Neural progenitor cell (in vitro differentiated cells): ENCODE measurements around the gene LAMA2. TPM values are rescaled to one million over a fixed set of nuclear protein-coding genes. Genes with fewer than 3 reads are reported as not detected.

Experiments used
- DNase-seq: peaks from one replicate; pipeline ENCODE4 v3.0.0-alpha.2; 2016; ENCODE audit warnings: low spot score
- H2AFZ ChIP-seq: fragments of 200-600 bp; sonication (generic); replicated peaks from 2 replicates; pipeline ENCODE4 v1.6.1; 2016; ENCODE audit warnings: antibody characterized with exemption
- H3F3A ChIP-seq: fragments of 200-600 bp; sonication (generic); 2 replicates; pipeline ENCODE4 v1.6.1; 2016; ENCODE audit warnings: antibody characterized with exemption, low read depth
- H3K27ac ChIP-seq: fragments of 200-600 bp; sonication (generic); 2 replicates; pipeline ENCODE4 v1.5.1; 2016; ENCODE audit warnings: mild to moderate bottlenecking
- H3K27me3 ChIP-seq: fragments of 200-600 bp; sonication (generic); 2 replicates; pipeline ENCODE4 v1.6.1; 2016; ENCODE audit warnings: mild to moderate bottlenecking, moderate library complexity
- H3K36me3 ChIP-seq: fragments of 200-600 bp; sonication (generic); 2 replicates; pipeline ENCODE4 v1.5.1; 2016
- H3K4me1 ChIP-seq: fragments of 200-600 bp; sonication (generic); 2 replicates; pipeline ENCODE4 v1.6.1; 2016; ENCODE audit warnings: mixed run types
- H3K4me2 ChIP-seq: fragments of 200-600 bp; sonication (generic); 2 replicates; pipeline ENCODE4 v1.6.1; 2016
- H3K4me3 ChIP-seq: fragments of 200-600 bp; sonication (generic); 2 replicates; pipeline ENCODE4 v1.5.1; 2016
- H3K79me2 ChIP-seq: fragments of 200-600 bp; sonication (generic); 2 replicates; pipeline ENCODE4 v1.6.1; 2016; ENCODE audit warnings: low read depth
- H3K9ac ChIP-seq: fragments of 200-600 bp; sonication (generic); 2 replicates; pipeline ENCODE4 v1.6.1; 2016
- H3K9me3 ChIP-seq: fragments of 200-600 bp; sonication (generic); 2 replicates; pipeline ENCODE4 v1.5.1; 2016; ENCODE audit warnings: low read depth
- H4K20me1 ChIP-seq: fragments of 200-600 bp; sonication (generic); 2 replicates; pipeline ENCODE4 v1.6.1; 2016; ENCODE audit warnings: low read depth
- H3K27ac Mint-ChIP-seq: 3 replicates; pipeline ENCODE4 v1.8.0; 2021; ENCODE audit warnings: mixed read lengths
- H3K27me3 Mint-ChIP-seq: 2 replicates; pipeline ENCODE4 v1.8.0; 2022; ENCODE audit warnings: low read depth, mild to moderate bottlenecking, inconsistent platforms, moderate library complexity, mixed read lengths; ENCODE audit not compliant: insufficient read depth
- H3K36me3 Mint-ChIP-seq: 3 replicates; pipeline ENCODE4 v1.8.0; 2021; ENCODE audit warnings: mixed read lengths
- H3K4me1 Mint-ChIP-seq: 3 replicates; pipeline ENCODE4 v1.8.0; 2021; ENCODE audit warnings: mixed read lengths
- H3K4me3 Mint-ChIP-seq: 3 replicates; pipeline ENCODE4 v1.8.0; 2021; ENCODE audit warnings: mild to moderate bottlenecking, moderate library complexity, mixed read lengths
- H3K9me3 Mint-ChIP-seq: 3 replicates; pipeline ENCODE4 v1.8.0; 2020; ENCODE audit warnings: mixed read lengths
- EZH2 ChIP-seq: fragments of 200-600 bp; sonication (generic); IDR thresholded peaks from 2 replicates; pipeline ENCODE4 v1.6.1; 2017; ENCODE audit warnings: antibody characterized with exemption, mild to moderate bottlenecking, moderate library complexity
- EZH2phosphoT487 ChIP-seq: fragments of 200-600 bp; sonication (generic); IDR thresholded peaks from 2 replicates; pipeline ENCODE4 v1.6.1; 2017; ENCODE audit warnings: antibody characterized with exemption
- total RNA-seq: library from RNA; depleted of rRNA; stranded (reverse); fragments of >200 nt; gene quantifications from 2 replicates; pipeline ENCODE4 v1.2.3, GENCODE V29; 2015; ENCODE audit warnings: low replicate concordance
- TF ChIP-seq, protein P1 (sequence below): fragments of 200-600 bp; sonication (generic); IDR thresholded peaks from 2 replicates; pipeline ENCODE4 v1.5.1; 2017; ENCODE audit warnings: antibody characterized with exemption, mild to moderate bottlenecking

The LAMA2 gene
- total RNA-seq, 1 donor from 2014 or later: 1.5 TPM

DNA sequence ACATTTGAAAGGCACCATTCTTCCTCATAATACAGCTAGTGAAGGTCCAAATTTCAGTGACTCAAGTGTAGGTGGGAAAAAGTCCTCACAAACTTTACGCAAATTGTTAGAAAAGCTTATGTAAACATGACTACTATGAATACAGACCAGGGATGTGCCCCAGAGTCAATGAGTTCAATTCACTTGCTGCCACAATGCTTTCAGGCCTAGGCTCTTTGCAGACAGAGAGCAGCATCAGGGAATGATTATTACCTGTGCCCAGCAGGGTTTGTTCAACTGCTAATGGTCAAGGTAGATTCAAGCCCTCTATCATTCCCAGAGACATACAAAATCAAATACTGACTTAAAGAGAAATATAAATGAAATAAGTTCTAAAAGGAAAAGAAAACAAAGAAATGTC is 84.0 kb downstream of the LAMA2 start:
- Histone ChIP-seq H3K4me2 (no peak overlapping the region), H3K36me3 (no peaks in the 10 kb centered on the region), H3K4me1 (no peaks in the 10 kb centered on the region), H3K9ac (no peak overlapping the region), H3K4me3 (no peak overlapping the region), H3K27me3 (no peaks in the 10 kb centered on the region), H3F3A (no peaks in the 10 kb centered on the region), H3K9me3 (no peaks in the 10 kb centered on the region), H2AFZ (no peak overlapping the region), H4K20me1 (no peaks in the 10 kb centered on the region), H3K79me2 (no peaks in the 10 kb centered on the region), H3K27ac (no peak overlapping the region)
- no peaks in the 10 kb centered on the region for H3K9me3 Mint-ChIP-seq
- DNase-seq: no peak
- no peaks in the 10 kb centered on the region for H3K36me3 Mint-ChIP-seq
- H3K27me3 Mint-ChIP-seq: no peaks in the 10 kb centered on the region
- H3K4me3 Mint-ChIP-seq: no peak overlapping the region
- TF ChIP-seq EZH2: no peak
- no peaks in the 10 kb centered on the region for H3K4me1 Mint-ChIP-seq
- H3K27ac Mint-ChIP-seq: no peak overlapping the region

- no peak for DNase-seq
- Histone ChIP-seq H3K4me3 (no peak overlapping the region), H3K27me3 (no peaks in the 10 kb centered on the region), H3F3A (no peaks in the 10 kb centered on the region), H4K20me1 (no peaks in the 10 kb centered on the region), H3K9ac (no peak overlapping the region), H3K79me2 (no peaks in the 10 kb centered on the region), H3K27ac (no peak overlapping the region), H3K4me2 (no peak overlapping the region), H2AFZ (no peak overlapping the region), H3K9me3 (no peaks in the 10 kb centered on the region), H3K4me1 (no peaks in the 10 kb centered on the region), H3K36me3 (no peaks in the 10 kb centered on the region)
- H3K36me3 Mint-ChIP-seq: no peaks in the 10 kb centered on the region
- no peak for TF ChIP-seq EZH2phosphoT487
- no peaks in the 10 kb centered on the region for H3K27me3 Mint-ChIP-seq
- no peak overlapping the region for H3K4me3 Mint-ChIP-seq
- no peaks in the 10 kb centered on the region for H3K9me3 Mint-ChIP-seq
- no peak overlapping the region for H3K27ac Mint-ChIP-seq
- H3K4me1 Mint-ChIP-seq: no peaks in the 10 kb centered on the region
Observed at GRCh38 chr6:128979071-128979470, 96.1 kb downstream of the LAMA2 start.

DNA sequence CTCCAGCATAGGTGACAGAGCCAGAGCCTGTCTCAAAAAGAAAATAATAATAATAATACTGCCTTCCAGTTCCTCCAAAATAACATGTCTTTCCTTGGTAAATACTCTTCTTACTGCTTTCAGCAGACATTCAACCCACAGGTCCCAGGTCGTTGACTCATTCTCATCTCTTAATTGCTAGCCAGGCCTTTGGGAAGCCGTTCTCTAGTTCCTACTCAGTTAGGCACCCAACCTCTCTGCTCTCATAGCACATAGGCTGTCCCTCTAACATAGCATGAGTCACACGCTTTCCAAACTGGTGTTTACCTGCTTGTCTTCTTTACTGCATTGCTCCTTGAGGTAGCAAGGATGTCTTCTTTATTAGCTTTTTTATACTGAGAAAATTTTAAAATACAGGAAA is 98.8 kb downstream of the LAMA2 start:
- TF ChIP-seq EZH2: no peak
- TF ChIP-seq, protein P1, sequence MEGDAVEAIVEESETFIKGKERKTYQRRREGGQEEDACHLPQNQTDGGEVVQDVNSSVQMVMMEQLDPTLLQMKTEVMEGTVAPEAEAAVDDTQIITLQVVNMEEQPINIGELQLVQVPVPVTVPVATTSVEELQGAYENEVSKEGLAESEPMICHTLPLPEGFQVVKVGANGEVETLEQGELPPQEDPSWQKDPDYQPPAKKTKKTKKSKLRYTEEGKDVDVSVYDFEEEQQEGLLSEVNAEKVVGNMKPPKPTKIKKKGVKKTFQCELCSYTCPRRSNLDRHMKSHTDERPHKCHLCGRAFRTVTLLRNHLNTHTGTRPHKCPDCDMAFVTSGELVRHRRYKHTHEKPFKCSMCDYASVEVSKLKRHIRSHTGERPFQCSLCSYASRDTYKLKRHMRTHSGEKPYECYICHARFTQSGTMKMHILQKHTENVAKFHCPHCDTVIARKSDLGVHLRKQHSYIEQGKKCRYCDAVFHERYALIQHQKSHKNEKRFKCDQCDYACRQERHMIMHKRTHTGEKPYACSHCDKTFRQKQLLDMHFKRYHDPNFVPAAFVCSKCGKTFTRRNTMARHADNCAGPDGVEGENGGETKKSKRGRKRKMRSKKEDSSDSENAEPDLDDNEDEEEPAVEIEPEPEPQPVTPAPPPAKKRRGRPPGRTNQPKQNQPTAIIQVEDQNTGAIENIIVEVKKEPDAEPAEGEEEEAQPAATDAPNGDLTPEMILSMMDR: no peak
- TF ChIP-seq EZH2phosphoT487: no peak
- H3K4me1 Mint-ChIP-seq: no peaks in the 10 kb centered on the region

GRCh38 chr6:128990360-128990759 is 107.4 kb downstream of the LAMA2 start:
- no peaks in the 10 kb centered on the region for H4K20me1 ChIP-seq
- no peak overlapping the region for H3K27ac ChIP-seq
- no peak overlapping the region for H3K27ac Mint-ChIP-seq
- DNase-seq: no peak
- H3K79me2 ChIP-seq: no peaks in the 10 kb centered on the region
- peaks cover 5% of the 10 kb centered on the region for H3K4me1 Mint-ChIP-seq
- TF ChIP-seq EZH2 (no peak), EZH2phosphoT487 (no peak)
- TF ChIP-seq, protein P1: no peak
- no peak overlapping the region for H3K9ac ChIP-seq
- H3K9me3 ChIP-seq: no peaks in the 10 kb centered on the region
- H3K27me3 ChIP-seq: no peaks in the 10 kb centered on the region
- H3K36me3 ChIP-seq: no peaks in the 10 kb centered on the region
- H3K36me3 Mint-ChIP-seq: no peaks in the 10 kb centered on the region
- H3K4me1 ChIP-seq: no peaks in the 10 kb centered on the region
- no peaks in the 10 kb centered on the region for H3K9me3 Mint-ChIP-seq
- no peak overlapping the region for H3K4me2 ChIP-seq
- H3F3A ChIP-seq: no peaks in the 10 kb centered on the region
- H3K4me3 Mint-ChIP-seq: no peak overlapping the region
- H2AFZ ChIP-seq: no peak overlapping the region
- H3K27me3 Mint-ChIP-seq: no peaks in the 10 kb centered on the region
- no peak overlapping the region for H3K4me3 ChIP-seq

More for the DNA sequence above, 98.8 kb downstream of the LAMA2 start:
- Mint-ChIP-seq H3K27me3 (no peaks in the 10 kb centered on the region), H3K9me3 (no peaks in the 10 kb centered on the region), H3K4me3 (no peak overlapping the region), H3K36me3 (no peaks in the 10 kb centered on the region), H3K27ac (no peak overlapping the region)
- no peak overlapping the region for H3K4me3 ChIP-seq
- H3K4me1 ChIP-seq: no peaks in the 10 kb centered on the region
- H3F3A ChIP-seq: no peaks in the 10 kb centered on the region
- H3K9ac ChIP-seq: no peak overlapping the region
- H3K79me2 ChIP-seq: no peaks in the 10 kb centered on the region
- H3K36me3 ChIP-seq: no peaks in the 10 kb centered on the region
- H3K4me2 ChIP-seq: no peak overlapping the region
- no peaks in the 10 kb centered on the region for H3K27me3 ChIP-seq
- no peaks in the 10 kb centered on the region for H3K9me3 ChIP-seq
- no peaks in the 10 kb centered on the region for H4K20me1 ChIP-seq
- no peak overlapping the region for H2AFZ ChIP-seq
- DNase-seq: no peak
- H3K27ac ChIP-seq: no peak overlapping the region
